Occipital lobe (tissue), 2 donors: ENCODE data around the gene HPX. TPM values are rescaled to one million over a fixed set of nuclear protein-coding genes. Genes with fewer than 3 reads are reported as not detected.

Source experiments
- DNase-seq: peaks from one replicate; lab custom pipeline; 2025; lab: John Stamatoyannopoulos, UW
- total RNA-seq: library from RNA; depleted of rRNA; stranded (reverse); fragments of >200 nt; gene quantifications from one replicate; pipeline ENCODE4 v1.2.3, GENCODE V29; 2014

The HPX gene
- total RNA-seq, result 2.3 TPM

GRCh38 chr11:6440906-6441358 is at the start of gene HPX:
Gene HPX, minus strand, starts transcription at chr11:6440987. Its CDS starts 24 bp downstream, at chr11:6440963.
- no peak for DNase-seq

GRCh38 chr11:6489306-6489705 is 48.5 kb upstream of the HPX start:
- DNase-seq, result no peak

- no peak for DNase-seq
Measured at GRCh38 chr11:6488821-6489220, 48.0 kb upstream of the HPX start.

- no peak for DNase-seq
Measured at GRCh38 chr11:6488342-6488741, 47.6 kb upstream of the HPX start.

- no peak for DNase-seq
Measured at GRCh38 chr11:6486938-6487337, 46.2 kb upstream of the HPX start.

- DNase-seq, result no peak
Measured at GRCh38 chr11:6486256-6486655, 45.5 kb upstream of the HPX start.

GRCh38 chr11:6485661-6486060 is 44.9 kb upstream of the HPX start:
- DNase-seq, result no peak

- DNase-seq, result no peak
Measured at GRCh38 chr11:6483015-6483414, 42.2 kb upstream of the HPX start.

GRCh38 chr11:6482441-6482840 is 41.7 kb upstream of the HPX start:
- DNase-seq, result no peak

GRCh38 chr11:6481924-6482275 is 41.1 kb upstream of the HPX start:
- DNase-seq, result no peak

- DNase-seq, result peak; percentile 98
Measured at GRCh38 chr11:6481012-6481923, 40.5 kb upstream of the HPX start, which contains the start of the genes ARFIP2 and TIMM10B. Gene ARFIP2, minus strand, starts transcription at chr11:6481331. Its CDS starts 910 bp downstream, at chr11:6480421. Gene TIMM10B, plus strand, starts transcription at chr11:6481501. Its CDS starts 16 bp downstream, at chr11:6481517.

GRCh38 chr11:6480299-6480914 is 39.6 kb upstream of the HPX start:
- DNase-seq, result no peak

GRCh38 chr11:6476571-6476970 is 35.8 kb upstream of the HPX start:
- no peak for DNase-seq

GRCh38 chr11:6475936-6476335 is 35.1 kb upstream of the HPX start:
- no peak for DNase-seq

GRCh38 chr11:6474806-6475500 is 34.2 kb upstream of the HPX start:
- DNase-seq, result no peak

GRCh38 chr11:6474413-6474792 is 33.6 kb upstream of the HPX start:
- no peak for DNase-seq

- peak; percentile 93 for DNase-seq
Measured at GRCh38 chr11:6473451-6474412, 32.9 kb upstream of the HPX start, which contains the start of gene TRIM3. Gene TRIM3, minus strand, starts transcription at chr11:6473941. Its CDS starts 8,246 bp downstream, at chr11:6465695.

GRCh38 chr11:6472934-6473333 is 32.1 kb upstream of the HPX start:
- no peak for DNase-seq

GRCh38 chr11:6469599-6469998 is 28.8 kb upstream of the HPX start:
- DNase-seq, result no peak

- DNase-seq, result peak; percentile 72
Measured at GRCh38 chr11:6468712-6469495, 28.1 kb upstream of the HPX start.
